Measurements from ENCODE around the gene ERMP1. TPM values are rescaled to one million over a fixed set of nuclear protein-coding genes. Genes with fewer than 3 reads are reported as not detected.

ERMP1 gene
- total RNA-seq, 2 experiments from 2014 or later, result 14.7 to 15.9 TPM

DNA sequence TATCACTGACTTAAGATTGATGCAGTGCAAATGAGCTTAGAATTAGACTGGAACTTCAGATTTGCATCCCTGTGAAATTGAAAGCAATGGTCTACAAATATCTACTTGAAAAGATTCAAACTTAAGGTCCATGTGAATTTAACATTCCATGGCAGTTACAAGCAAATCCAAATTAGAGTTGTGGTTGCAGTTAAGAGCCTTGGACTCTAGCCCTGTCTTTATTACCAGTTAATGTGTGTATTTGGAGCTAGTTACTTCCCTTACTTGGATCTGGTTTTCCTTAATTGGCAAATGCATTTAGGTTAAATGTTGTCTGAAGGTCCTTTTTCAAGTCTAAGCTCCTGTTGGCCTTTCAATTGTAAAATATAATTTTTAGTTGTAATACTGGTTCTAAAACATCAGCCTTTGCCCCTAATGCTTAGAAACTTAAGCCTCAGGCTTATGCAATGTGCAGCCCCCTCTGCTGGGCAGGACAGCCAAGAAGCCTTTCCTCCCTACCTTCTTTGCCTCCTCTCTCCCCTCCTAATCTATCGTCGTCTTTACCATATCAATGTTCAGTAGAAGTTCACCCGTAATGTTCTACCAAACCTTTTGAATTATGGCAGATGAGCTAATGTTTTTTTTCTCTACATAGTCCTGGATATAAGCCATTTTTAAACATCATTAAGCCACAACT is 59.5 kb downstream of the ERMP1 start:
- ChIA-PET POLR2A (interaction anchor here (0.6 to 0.9 kb wide), 2 partner anchors 9 to 59 kb away, joined by 3 read pairs; no protein-coding TSS in a partner anchor), CTCF (interaction anchor here (1.0 to 1.6 kb wide), 8 partner anchors 18 to 173 kb away, joined by 3 to 4 read pairs (median 3); partner anchors contain the start of gene ERMP1)
- intact Hi-C loops (cut with micrococcal nuclease), result no loop called here
- TF ChIP-seq, protein P1, sequence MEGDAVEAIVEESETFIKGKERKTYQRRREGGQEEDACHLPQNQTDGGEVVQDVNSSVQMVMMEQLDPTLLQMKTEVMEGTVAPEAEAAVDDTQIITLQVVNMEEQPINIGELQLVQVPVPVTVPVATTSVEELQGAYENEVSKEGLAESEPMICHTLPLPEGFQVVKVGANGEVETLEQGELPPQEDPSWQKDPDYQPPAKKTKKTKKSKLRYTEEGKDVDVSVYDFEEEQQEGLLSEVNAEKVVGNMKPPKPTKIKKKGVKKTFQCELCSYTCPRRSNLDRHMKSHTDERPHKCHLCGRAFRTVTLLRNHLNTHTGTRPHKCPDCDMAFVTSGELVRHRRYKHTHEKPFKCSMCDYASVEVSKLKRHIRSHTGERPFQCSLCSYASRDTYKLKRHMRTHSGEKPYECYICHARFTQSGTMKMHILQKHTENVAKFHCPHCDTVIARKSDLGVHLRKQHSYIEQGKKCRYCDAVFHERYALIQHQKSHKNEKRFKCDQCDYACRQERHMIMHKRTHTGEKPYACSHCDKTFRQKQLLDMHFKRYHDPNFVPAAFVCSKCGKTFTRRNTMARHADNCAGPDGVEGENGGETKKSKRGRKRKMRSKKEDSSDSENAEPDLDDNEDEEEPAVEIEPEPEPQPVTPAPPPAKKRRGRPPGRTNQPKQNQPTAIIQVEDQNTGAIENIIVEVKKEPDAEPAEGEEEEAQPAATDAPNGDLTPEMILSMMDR (IDR thresholded peaks at IDR 0.05), result no peak
- H3K4me3 Mint-ChIP-seq, result no peak overlapping the region
- peaks cover 59% of the 10 kb centered on the region for H3K36me3 Mint-ChIP-seq (ENCODE audit: low read depth)
- H3K27me3 Mint-ChIP-seq, result no peaks in the 10 kb centered on the region
- H3K9me3 Mint-ChIP-seq, result peaks cover 4% of the 10 kb centered on the region
- peaks cover 9% of the 10 kb centered on the region for H3K4me1 Mint-ChIP-seq (ENCODE audit: low read depth)
- H3K27ac Mint-ChIP-seq, result no peak overlapping the region
- DNase-seq (no peak), ATAC-seq (no peak)

DNA sequence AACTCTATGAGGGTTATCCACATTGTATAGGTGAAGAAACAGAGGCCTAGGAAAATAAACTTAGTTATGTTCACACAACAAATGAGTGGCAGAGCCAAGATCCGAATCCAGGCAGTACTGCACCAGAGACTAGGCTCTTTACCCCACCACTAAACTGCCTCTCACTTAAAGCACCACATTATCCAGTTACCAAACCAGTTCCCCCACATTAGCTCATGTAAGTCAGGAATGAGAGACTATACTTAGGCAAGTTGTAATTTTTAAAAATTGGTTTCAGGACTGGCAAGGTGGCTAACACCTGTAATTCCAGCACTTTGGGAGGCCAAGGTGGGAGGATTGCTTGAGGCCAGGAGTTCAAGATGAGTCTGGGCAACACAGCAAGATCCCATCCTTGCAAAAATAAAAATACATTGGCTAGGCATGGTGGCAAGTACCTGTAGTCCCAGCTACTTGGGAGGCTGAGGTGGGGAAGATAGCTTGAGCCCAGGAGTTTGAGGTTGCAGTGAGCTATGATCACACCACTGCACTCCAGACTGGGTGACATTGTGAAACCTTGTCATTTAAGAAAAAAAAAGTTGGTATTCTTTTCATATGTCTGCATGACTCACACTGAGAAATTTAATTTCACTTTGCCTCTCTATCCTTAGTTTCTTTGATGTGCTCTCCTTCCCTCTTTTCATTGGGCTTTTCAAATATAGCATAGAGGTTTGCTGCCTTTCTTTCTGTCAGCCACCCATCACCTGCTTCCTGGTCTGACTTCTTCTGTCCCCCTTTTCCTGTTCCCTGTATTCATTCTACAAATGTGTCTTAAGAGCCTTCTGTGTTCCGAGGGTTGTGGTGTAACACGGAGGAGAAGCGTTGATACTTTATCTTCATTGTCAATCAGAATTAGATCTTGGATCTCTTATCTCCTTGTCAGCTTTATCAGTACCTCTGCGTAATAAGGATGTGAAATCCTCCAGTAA is 64.7 kb downstream of the ERMP1 start:
- peaks cover 72% of the 10 kb centered on the region for H3K36me3 Mint-ChIP-seq (ENCODE audit: low read depth)
- CTCF ChIA-PET, result interaction anchor here (1.0 kb wide), 1 partner anchor 92 kb away, joined by 4 read pairs; no protein-coding TSS in a partner anchor
- H3K27me3 Mint-ChIP-seq, result no peaks in the 10 kb centered on the region
- TF ChIP-seq, protein P1 (IDR thresholded peaks at IDR 0.05), result no peak
- H3K27ac Mint-ChIP-seq, result peak overlapping the region; percentile 88
- H3K9me3 Mint-ChIP-seq, result no peaks in the 10 kb centered on the region
- DNase-seq (peak; percentile 43), ATAC-seq (peak; percentile 85)
- peak overlapping the region; percentile 40 for H3K4me3 Mint-ChIP-seq
- POLR2A ChIA-PET, result no interaction called here
- peaks cover 39% of the 10 kb centered on the region for H3K4me1 Mint-ChIP-seq (ENCODE audit: low read depth)
- intact Hi-C loops (cut with micrococcal nuclease), result loop anchor here (5.0 kb wide), 1 partner anchor 141 kb away; the partner anchor contains the start of gene RIC1

DNA sequence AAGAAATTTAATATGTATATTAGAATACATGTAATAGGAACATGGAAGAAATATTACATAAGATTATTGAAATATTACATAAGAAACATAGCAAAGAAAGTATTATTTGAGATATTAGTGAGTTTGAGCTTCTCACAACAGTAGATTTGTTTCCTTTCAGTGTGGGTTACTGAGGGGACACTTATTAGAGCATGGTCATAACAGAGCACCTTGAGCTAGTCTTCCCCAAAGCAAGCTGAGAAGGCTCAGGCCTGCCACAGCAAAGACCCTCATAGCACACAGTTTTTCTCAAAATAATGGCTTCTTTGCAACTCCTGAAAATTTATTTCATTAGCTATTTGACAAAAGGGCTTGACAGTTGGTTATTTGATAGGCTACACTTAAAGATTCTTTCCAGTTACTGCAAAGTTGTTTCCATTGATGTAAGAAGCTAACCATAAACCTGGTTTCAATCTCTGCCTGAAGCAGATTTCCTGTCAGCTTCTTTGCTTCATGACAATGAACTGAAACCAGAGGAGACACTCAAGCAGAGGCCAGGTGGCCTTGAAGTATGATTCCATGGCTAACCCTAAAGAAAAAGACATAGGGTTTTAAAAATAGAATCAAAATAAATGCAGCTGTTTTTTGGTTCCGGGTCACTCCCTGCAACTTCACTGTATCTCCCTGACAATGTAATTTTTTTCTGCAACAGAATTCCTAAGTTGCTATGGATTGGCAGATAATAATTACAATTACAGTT is 68.6 kb downstream of the ERMP1 start:
- Mint-ChIP-seq H3K27me3 (no peaks in the 10 kb centered on the region), H3K4me1 (ENCODE audit: low read depth) (peaks cover 45% of the 10 kb centered on the region), H3K4me3 (no peak overlapping the region), H3K36me3 (ENCODE audit: low read depth) (peaks cover 66% of the 10 kb centered on the region), H3K9me3 (no peaks in the 10 kb centered on the region), H3K27ac (peak overlapping the region; percentile 78)
- peak; percentile 71 for ATAC-seq
- DNase-seq, result peak; percentile 36
- TF ChIP-seq, protein P1 (IDR thresholded peaks at IDR 0.05), result no peak
- CTCF ChIA-PET, result interaction anchor here (1.0 to 1.5 kb wide), 3 partner anchors 16 to 123 kb away, joined by 3 to 5 read pairs (median 4); partner anchors contain the start of gene ERMP1
- POLR2A ChIA-PET, result interaction anchor here (0.6 to 0.8 kb wide), 2 partner anchors 67 to 77 kb away, joined by 3 to 4 read pairs; no protein-coding TSS in a partner anchor
- intact Hi-C loops (cut with micrococcal nuclease), result no loop called here

DNA sequence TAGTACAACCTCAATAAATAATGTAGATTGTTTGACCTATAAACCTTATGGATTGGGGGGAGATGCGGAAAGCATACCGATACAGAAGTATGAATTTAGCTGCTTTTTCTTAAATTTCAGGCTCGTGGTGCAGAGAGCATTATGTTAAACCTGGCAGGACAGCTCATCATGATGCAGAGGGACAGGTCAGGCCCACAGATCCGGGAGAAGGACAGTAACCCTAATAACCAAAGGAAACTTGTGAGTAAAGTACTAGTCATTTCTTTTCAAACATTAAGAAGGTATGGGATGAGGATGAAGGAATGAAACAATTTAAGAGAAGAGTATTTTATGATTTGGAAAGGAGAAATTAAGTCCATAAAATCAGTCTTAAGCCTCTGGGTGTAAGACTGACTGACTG is 70.5 kb downstream of the ERMP1 start:
- no peak for ATAC-seq
- peaks cover 36% of the 10 kb centered on the region for H3K4me1 Mint-ChIP-seq (ENCODE audit: low read depth)
- H3K36me3 Mint-ChIP-seq (ENCODE audit: low read depth), result peaks cover 56% of the 10 kb centered on the region
- H3K9me3 Mint-ChIP-seq, result no peaks in the 10 kb centered on the region
- CTCF ChIA-PET, result no interaction called here
- no peak overlapping the region for H3K4me3 Mint-ChIP-seq
- intact Hi-C loops (cut with micrococcal nuclease), result no loop called here
- H3K27ac Mint-ChIP-seq, result no peak overlapping the region
- H3K27me3 Mint-ChIP-seq, result no peaks in the 10 kb centered on the region
- TF ChIP-seq, protein P1 (IDR thresholded peaks at IDR 0.05), result no peak
- POLR2A ChIA-PET, result no interaction called here
- no peak for DNase-seq
